HepG2 (cell line): ENCODE results near the gene PAQR5. TPM values are rescaled to one million over a fixed set of nuclear protein-coding genes. Genes with fewer than 3 reads are reported as not detected.

Experiments used
- ATAC-seq: fragments of 200-7000 bp; cut with Tn5 transposase; 3 replicates; pipeline ENCODE4 v1.9.1; 2020; ENCODE audit warnings: mild to moderate bottlenecking, moderate library complexity
- BruUV-seq: library from RNA; stranded (reverse); fragments of 400-500 nt; replicated peaks from 2 replicates; lab custom pipeline; 2021; lab: Mats Ljungman, UMichigan
- CTCF ChIA-PET: fragments of 300-600 bp; formaldehyde crosslinking; extraction: SDS; loops from one replicate; lab custom pipeline; 2021; ENCODE audit warnings: low total read pairs, inconsistent platforms, low intra/inter-chr PET ratio; lab: Yijun Ruan, JAX
- POLR2A ChIA-PET: fragments of 350-600 bp; sonication (Branson Sonifier 250); formaldehyde crosslinking; loops from one replicate; lab custom pipeline; 2020; ENCODE audit warnings: antibody characterized with exemption, inconsistent platforms; lab: Yijun Ruan, JAX
- DNase-seq: peaks from one replicate; pipeline ENCODE4 v3.0.0-alpha.2; 2015; ENCODE audit warnings: low spot score
- FAIRE-seq: peaks from 3 replicates; lab custom pipeline; 2011; peaks lifted over from hg19 to GRCh38; lab: Jason Lieb, UNC
- H2AFZ ChIP-seq: one replicate; pipeline ENCODE4 v1.6.1; 2011; ENCODE audit warnings: low read length, inconsistent platforms
- H3K27ac ChIP-seq: fragments of 300-600 bp; 3 replicates; pipeline ENCODE4 v1.8.0; 2011; ENCODE audit warnings: mixed run types, mild to moderate bottlenecking, mixed read lengths, low read length, inconsistent platforms; ENCODE audit not compliant: insufficient read depth; ENCODE audit errors: extremely low read length
- H3K27me3 ChIP-seq, 2 experiments: fragments of 200-600 bp in 1 of 2; 2 replicates in 1 of 2; 3 replicates in 1 of 2; pipeline versions ENCODE4 v1.6.0 to v1.8.0; 2011; ENCODE audit warnings: low read length in 2 of 2, mild to moderate bottlenecking in 2 of 2, moderate library complexity in 2 of 2, inconsistent platforms in 1 of 2; ENCODE audit not compliant: insufficient read depth in 2 of 2, control insufficient read depth in 1 of 2
- H3K36me3 ChIP-seq, 2 experiments: fragments of 200-600 bp in 1 of 2; replicated peaks in 1 of 2; 2 replicates in 1 of 2; 3 replicates in 1 of 2; pipeline versions ENCODE4 v1.5.1 to v1.8.0; 2011; ENCODE audit warnings: low read length in 2 of 2, inconsistent platforms in 1 of 2; ENCODE audit not compliant: insufficient read depth in 2 of 2, control insufficient read depth in 1 of 2
- H3K4me1 ChIP-seq: 2 replicates; pipeline ENCODE4 v1.5.1; 2012; ENCODE audit warnings: low read length, inconsistent platforms; ENCODE audit not compliant: insufficient read depth
- H3K4me2 ChIP-seq: 2 replicates; pipeline ENCODE4 v1.6.0; 2011; ENCODE audit warnings: low read depth, low read length, inconsistent platforms
- H3K4me3 ChIP-seq, 3 experiments: fragments of 200-600 bp in 1 of 3; sonication (generic), shearing (Covaris generic) in 1 of 3; replicated peaks in 1 of 3; 2 replicates each; pipeline ENCODE4 v1.5.1; 2011 to 2016; ENCODE audit warnings: low read length in 3 of 3, inconsistent platforms in 2 of 3, low read depth in 2 of 3, mild to moderate bottlenecking in 2 of 3, control low read depth in 1 of 3, mixed read lengths in 1 of 3; ENCODE audit not compliant: insufficient read depth in 1 of 3
- H3K79me2 ChIP-seq: one replicate; pipeline ENCODE4 v1.6.1; 2011; ENCODE audit warnings: low read length, inconsistent platforms; ENCODE audit not compliant: insufficient read depth
- H3K9ac ChIP-seq: 2 replicates; pipeline ENCODE4 v1.6.0; 2011; ENCODE audit warnings: mild to moderate bottlenecking, low read depth, low read length, inconsistent platforms; ENCODE audit not compliant: insufficient read depth
- H3K9me3 ChIP-seq: 2 replicates; pipeline ENCODE4 v1.5.1; 2012; ENCODE audit warnings: mild to moderate bottlenecking, low read length
- H4K20me1 ChIP-seq: 2 replicates; pipeline ENCODE4 v1.6.0; 2011; ENCODE audit warnings: inconsistent platforms, mild to moderate bottlenecking, low read length, moderate library complexity; ENCODE audit not compliant: insufficient read depth
- HDAC1 ChIP-seq: sonication (generic); formaldehyde crosslinking; IDR thresholded peaks from 2 replicates; pipeline ENCODE4 v1.5.1; 2020; ENCODE audit warnings: mild to moderate bottlenecking, missing genetic modification reagents
- HES4 ChIP-seq: sonication (generic); formaldehyde crosslinking; IDR thresholded peaks from 2 replicates; pipeline ENCODE4 v1.9.0; 2021; ENCODE audit warnings: mild to moderate bottlenecking, missing genetic modification reagents, borderline replicate concordance
- HMG20B ChIP-seq: conservative IDR thresholded peaks from 2 replicates; pipeline ENCODE4 v1.6.1; 2016; ENCODE audit warnings: missing genetic modification reagents, missing compliant biosample characterization
- KLF9 ChIP-seq: IDR thresholded peaks from 2 replicates; pipeline ENCODE4 v1.6.1; 2016; ENCODE audit warnings: low read depth
- POLR2G ChIP-seq: fragments of 200-400 bp; formaldehyde crosslinking; IDR thresholded peaks from 2 replicates; pipeline ENCODE4 v1.6.1; 2018; ENCODE audit warnings: mild to moderate bottlenecking, low read depth, low read length, moderate library complexity
- RFX5 ChIP-seq: IDR thresholded peaks from 2 replicates; pipeline ENCODE4 v1.6.1; 2011; ENCODE audit warnings: low read depth, low read length, improper control_type of control experiment
- TEAD3 ChIP-seq: optimal IDR thresholded peaks from 2 replicates; pipeline ENCODE3; 2016; ENCODE audit warnings: borderline replicate concordance
- ZNF768 ChIP-seq: sonication (generic); formaldehyde crosslinking; IDR thresholded peaks from 2 replicates; pipeline ENCODE4 v1.4.0; 2020; ENCODE audit warnings: missing genetic modification reagents
- ZNF879 ChIP-seq: sonication (generic); formaldehyde crosslinking; IDR thresholded peaks from 2 replicates; pipeline ENCODE4 v1.8.1; 2023; ENCODE audit warnings: missing genetic modification reagents
- ZZZ3 ChIP-seq: sonication (generic); formaldehyde crosslinking; IDR thresholded peaks from 2 replicates; pipeline ENCODE4 v1.4.0; 2020; ENCODE audit warnings: missing genetic modification reagents, mild to moderate bottlenecking, borderline replicate concordance
- WGBS: methylation state at CpG from one replicate; pipeline ENCODE4 v1.1.6; 2017; ENCODE audit warnings: low lambda C conversion rate; 5-methylcytosine and 5-hydroxymethylcytosine counted together
- in situ Hi-C: cut with HindIII; loops from 2 replicates; pipeline ENCODE4 v1.10.0; 2017; ENCODE audit warnings: low pct_unique_long_range_greater_than_20kb; ENCODE audit not compliant: extremely low pct_ligation_motif_present
- intact Hi-C: fragments of 100-400 bp; cut with micrococcal nuclease; formaldehyde crosslinking; loops from one replicate; pipeline ENCODE4 v1.10.0; 2022; ENCODE audit not compliant: unreplicated experiment
- polyA plus RNA-seq, 8 experiments: library from polyadenylated mRNA; depleted of rRNA in 3 of 8; stranded (reverse) in 7 of 8; unstranded in 1 of 8; fragments of >200 nt; fragmentation: Illumina TruSeq in 4 of 8; extraction: Trizol in 4 of 8; gene quantifications; 2 replicates each; pipeline versions ENCODE4 v1.2.1 to v1.2.3, GENCODE V29; 2011 to 2016; ENCODE audit warnings: low read depth in 4 of 8, missing spikeins in 1 of 8, mixed read lengths in 1 of 8; ENCODE audit not compliant: insufficient read depth in 1 of 8
- total RNA-seq, 5 experiments: library from RNA; depleted of rRNA; stranded (reverse); fragments of >200 nt; fragmentation: Illumina TruSeq; extraction: Trizol; gene quantifications; 2 replicates each; pipeline ENCODE4 v1.2.3, GENCODE V29; 2016; ENCODE audit warnings: low read depth in 1 of 5
- TF ChIP-seq, protein P1 (sequence below): sonication (generic); formaldehyde crosslinking; IDR thresholded peaks from 2 replicates; pipeline ENCODE4 v1.4.0; 2020; ENCODE audit warnings: mild to moderate bottlenecking, missing genetic modification reagents
- TF ChIP-seq, protein P2 (sequence below): sonication (generic); formaldehyde crosslinking; IDR thresholded peaks from 2 replicates; pipeline ENCODE4 v1.4.0; 2020; ENCODE audit warnings: mild to moderate bottlenecking, missing genetic modification reagents

PAQR5 gene
- total and polyA plus RNA-seq, 2 of the 13 experiments (the other 11 are each of a cell fraction or from before 2014, with no cell fraction given) = 0.53 to 1.3 TPM

DNA sequence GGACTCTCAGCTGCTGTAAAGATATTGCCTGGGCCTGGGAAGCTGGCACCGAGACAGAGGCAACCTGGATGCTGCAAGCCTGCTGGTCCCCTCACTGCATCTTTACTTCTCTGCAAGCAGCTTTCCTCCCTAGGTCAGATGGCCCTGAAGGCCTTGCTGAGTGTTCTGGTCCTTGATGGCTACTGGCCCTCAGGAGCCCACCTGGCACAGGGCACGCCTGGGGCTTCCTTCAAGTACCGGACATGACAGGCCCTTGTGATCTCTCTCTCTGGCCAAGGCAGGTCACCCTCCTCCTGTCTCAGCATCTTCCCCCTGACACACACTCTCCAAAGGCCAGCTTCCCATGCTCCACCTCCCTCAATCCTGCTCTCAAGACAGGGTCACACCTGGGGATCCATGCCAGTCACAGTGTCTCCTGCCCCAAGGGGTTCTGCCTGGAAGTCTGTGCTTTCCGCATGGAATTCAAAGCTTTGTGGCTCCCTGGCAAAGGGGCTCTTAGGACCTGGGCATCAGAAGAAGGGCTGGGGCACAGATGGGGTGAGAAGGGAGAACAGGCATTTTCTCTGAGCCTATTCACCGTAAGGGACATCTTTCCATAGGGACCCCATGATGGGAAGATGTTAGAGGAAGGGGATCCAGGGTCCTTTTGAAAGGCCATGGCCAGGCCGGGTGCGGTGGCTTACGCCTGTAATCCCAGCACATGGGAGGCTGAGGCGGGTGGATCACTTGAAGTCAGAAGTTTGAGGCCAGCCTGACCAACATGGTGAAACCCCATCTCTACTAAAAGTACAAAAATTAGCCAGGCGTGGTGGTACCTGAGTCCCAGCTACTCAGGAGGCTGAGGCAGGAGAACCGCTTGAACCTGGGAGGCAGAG, 4.7 kb upstream of the PAQR5 start (continued):
- no peak for TF ChIP-seq ZZZ3 (CRISPR knock-in tag)
- no peak for TF ChIP-seq HMG20B (CRISPR knock-in tag)
- TF ChIP-seq, protein P1, sequence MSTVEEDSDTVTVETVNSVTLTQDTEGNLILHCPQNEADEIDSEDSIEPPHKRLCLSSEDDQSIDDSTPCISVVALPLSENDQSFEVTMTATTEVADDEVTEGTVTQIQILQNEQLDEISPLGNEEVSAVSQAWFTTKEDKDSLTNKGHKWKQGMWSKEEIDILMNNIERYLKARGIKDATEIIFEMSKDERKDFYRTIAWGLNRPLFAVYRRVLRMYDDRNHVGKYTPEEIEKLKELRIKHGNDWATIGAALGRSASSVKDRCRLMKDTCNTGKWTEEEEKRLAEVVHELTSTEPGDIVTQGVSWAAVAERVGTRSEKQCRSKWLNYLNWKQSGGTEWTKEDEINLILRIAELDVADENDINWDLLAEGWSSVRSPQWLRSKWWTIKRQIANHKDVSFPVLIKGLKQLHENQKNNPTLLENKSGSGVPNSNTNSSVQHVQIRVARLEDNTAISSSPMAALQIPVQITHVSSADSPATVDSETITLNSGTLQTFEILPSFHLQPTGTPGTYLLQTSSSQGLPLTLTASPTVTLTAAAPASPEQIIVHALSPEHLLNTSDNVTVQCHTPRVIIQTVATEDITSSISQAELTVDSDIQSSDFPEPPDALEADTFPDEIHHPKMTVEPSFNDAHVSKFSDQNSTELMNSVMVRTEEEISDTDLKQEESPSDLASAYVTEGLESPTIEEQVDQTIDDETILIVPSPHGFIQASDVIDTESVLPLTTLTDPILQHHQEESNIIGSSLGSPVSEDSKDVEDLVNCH = no peak

DNA sequence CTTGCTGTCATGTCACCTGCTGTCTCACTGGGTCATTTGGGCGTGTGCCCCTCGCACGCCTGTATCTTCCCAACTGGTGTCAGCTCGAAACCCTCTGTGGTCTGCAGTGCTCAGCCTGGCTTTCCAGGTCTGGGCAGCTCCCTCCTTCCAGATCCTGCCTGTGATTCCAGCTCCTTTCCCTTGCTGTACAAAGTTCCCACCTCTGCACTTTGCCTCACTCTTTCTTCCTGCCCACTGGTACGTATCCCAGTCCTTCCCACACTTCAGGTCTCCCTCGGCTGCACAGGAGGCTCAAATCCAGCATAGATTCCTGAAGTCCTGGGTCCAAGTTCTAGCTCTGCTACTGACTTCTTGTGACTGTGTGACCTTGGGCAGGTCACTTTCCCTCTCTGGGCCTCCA, 2.1 kb upstream of the PAQR5 start:
- no peak for FAIRE-seq
- POLR2A ChIA-PET = no interaction called here

More for the DNA sequence above, 2.1 kb upstream of the PAQR5 start:
- intact Hi-C loops (no loop called here), in situ Hi-C loops (no loop called here)
- Histone ChIP-seq H3K79me2 (no peaks in the 10 kb centered on the region), H3K27me3 (peaks cover 9 to 79% of the 10 kb centered on the region in 2 experiments), H3K4me3 (no peak overlapping the region), H3K27ac (no peak overlapping the region), H3K9ac (no peak overlapping the region), H3K4me1 (peaks cover 7% of the 10 kb centered on the region; the same call in 1 of the 2 replicates), H3K4me2 (no peak overlapping the region), H3K36me3 (no peaks in the 10 kb centered on the region), H2AFZ (no peak overlapping the region), H4K20me1 (peaks cover 3% of the 10 kb centered on the region; the same call in 1 of the 2 replicates), H3K9me3 (no peaks in the 10 kb centered on the region)
- no peak for DNase-seq
- TF ChIP-seq POLR2G = no peak
- TF ChIP-seq RFX5 = no peak
- TF ChIP-seq, protein P2, sequence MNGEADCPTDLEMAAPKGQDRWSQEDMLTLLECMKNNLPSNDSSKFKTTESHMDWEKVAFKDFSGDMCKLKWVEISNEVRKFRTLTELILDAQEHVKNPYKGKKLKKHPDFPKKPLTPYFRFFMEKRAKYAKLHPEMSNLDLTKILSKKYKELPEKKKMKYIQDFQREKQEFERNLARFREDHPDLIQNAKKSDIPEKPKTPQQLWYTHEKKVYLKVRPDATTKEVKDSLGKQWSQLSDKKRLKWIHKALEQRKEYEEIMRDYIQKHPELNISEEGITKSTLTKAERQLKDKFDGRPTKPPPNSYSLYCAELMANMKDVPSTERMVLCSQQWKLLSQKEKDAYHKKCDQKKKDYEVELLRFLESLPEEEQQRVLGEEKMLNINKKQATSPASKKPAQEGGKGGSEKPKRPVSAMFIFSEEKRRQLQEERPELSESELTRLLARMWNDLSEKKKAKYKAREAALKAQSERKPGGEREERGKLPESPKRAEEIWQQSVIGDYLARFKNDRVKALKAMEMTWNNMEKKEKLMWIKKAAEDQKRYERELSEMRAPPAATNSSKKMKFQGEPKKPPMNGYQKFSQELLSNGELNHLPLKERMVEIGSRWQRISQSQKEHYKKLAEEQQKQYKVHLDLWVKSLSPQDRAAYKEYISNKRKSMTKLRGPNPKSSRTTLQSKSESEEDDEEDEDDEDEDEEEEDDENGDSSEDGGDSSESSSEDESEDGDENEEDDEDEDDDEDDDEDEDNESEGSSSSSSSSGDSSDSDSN (CRISPR knock-in tag) = no peak
- no peak for TF ChIP-seq TEAD3 (CRISPR knock-in tag)
- no peak for TF ChIP-seq HDAC1 (CRISPR knock-in tag)
- TF ChIP-seq ZNF879 = no peak
- no peak for TF ChIP-seq KLF9 (CRISPR knock-in tag)
- no peak; the same call in 1 of the 2 replicates for TF ChIP-seq ZNF768 (CRISPR knock-in tag)
- no peak for TF ChIP-seq HES4 (CRISPR knock-in tag)
- 25% methylated on average over 6 of the region's 6 CpGs for WGBS
- no peak for ATAC-seq
- CTCF ChIA-PET = no interaction called here
- no TSS peak for BruUV-seq
